Activated naive CD8-positive, alpha-beta T cell treated with anti-CD3 and anti-CD28 coated beads, Interleukin-2, amount 50 U/mL, for 24 hours (primary cell): Measurements from ENCODE around the gene AHDC1.
"Not testable (repeated sequence)": the region's sequence is repeated elsewhere in the genome, so short reads cannot be mapped to it uniquely, and the experiment has no call there.

Experiments
- ATAC-seq: fragments of 150-1000 bp; cut with Tn5 transposase; one replicate; pipeline ENCODE4 v1.10.0; 2021
- DNase-seq: peaks from one replicate; pipeline ENCODE4 v3.0.0; 2021
- H3K27ac Mint-ChIP-seq: one replicate; pipeline ENCODE4 v1.8.0; 2021; ENCODE audit warnings: mild to moderate bottlenecking, mixed read lengths
- H3K27me3 Mint-ChIP-seq: one replicate; pipeline ENCODE4 v1.8.0; 2021; ENCODE audit warnings: mixed read lengths
- H3K36me3 Mint-ChIP-seq: one replicate; pipeline ENCODE4 v1.8.0; 2021; ENCODE audit warnings: low read depth, mixed read lengths
- H3K4me1 Mint-ChIP-seq: one replicate; pipeline ENCODE4 v1.8.0; 2021; ENCODE audit warnings: mixed read lengths
- H3K4me3 Mint-ChIP-seq: one replicate; pipeline ENCODE4 v1.8.0; 2021; ENCODE audit warnings: mild to moderate bottlenecking, moderate library complexity, mixed read lengths
- H3K9me3 Mint-ChIP-seq: one replicate; pipeline ENCODE4 v1.8.0; 2021; ENCODE audit warnings: mixed read lengths

The AHDC1 gene

GRCh38 chr1:27503844-27504587, 99.9 kb downstream of the AHDC1 start:
- Mint-ChIP-seq H3K27ac (no peak overlapping the region), H3K4me3 (no peak overlapping the region), H3K9me3 (no peaks in the 10 kb centered on the region), H3K27me3 (no peaks in the 10 kb centered on the region), H3K36me3 (no peaks in the 10 kb centered on the region), H3K4me1 (peaks cover 5% of the 10 kb centered on the region)
- no peak for DNase-seq
- ATAC-seq = no peak

- H3K36me3 Mint-ChIP-seq = no peaks in the 10 kb centered on the region
- no peaks in the 10 kb centered on the region for H3K9me3 Mint-ChIP-seq
- H3K27ac Mint-ChIP-seq = no peak overlapping the region
- no peaks in the 10 kb centered on the region for H3K4me1 Mint-ChIP-seq
- no peaks in the 10 kb centered on the region for H3K27me3 Mint-ChIP-seq
- no peak for ATAC-seq
- no peak overlapping the region for H3K4me3 Mint-ChIP-seq
- no peak for DNase-seq
These were observed 100.9 kb downstream of the AHDC1 start for GRCh38 chr1:27503033-27503432.

- H3K4me3 Mint-ChIP-seq, DNase-seq, ATAC-seq, H3K9me3 Mint-ChIP-seq, H3K27me3 Mint-ChIP-seq, H3K36me3 Mint-ChIP-seq, H3K4me1 Mint-ChIP-seq: not testable (repeated sequence)
- peak overlapping the region; percentile 70 for H3K27ac Mint-ChIP-seq
These were observed 102.8 kb downstream of the AHDC1 start for GRCh38 chr1:27501159-27501558.

- DNase-seq = no peak
These were observed 104.8 kb downstream of the AHDC1 start for GRCh38 chr1:27499142-27499541.

GRCh38 chr1:27496604-27497155, 107.3 kb downstream of the AHDC1 start:
- no peak for ATAC-seq
- H3K9me3 Mint-ChIP-seq = no peaks in the 10 kb centered on the region

More at GRCh38 chr1:27499142-27499541, 104.8 kb downstream of the AHDC1 start:
- H3K4me1 Mint-ChIP-seq = no peaks in the 10 kb centered on the region
- no peak overlapping the region for H3K27ac Mint-ChIP-seq
- no peaks in the 10 kb centered on the region for H3K27me3 Mint-ChIP-seq
- no peaks in the 10 kb centered on the region for H3K36me3 Mint-ChIP-seq
- H3K9me3 Mint-ChIP-seq = no peaks in the 10 kb centered on the region
- ATAC-seq = no peak
- H3K4me3 Mint-ChIP-seq = no peak overlapping the region

GRCh38 chr1:27492796-27493195, 111.1 kb downstream of the AHDC1 start:
- ATAC-seq (no peak), DNase-seq (no peak)
- H3K4me1 Mint-ChIP-seq = peaks cover 36% of the 10 kb centered on the region
- no peaks in the 10 kb centered on the region for H3K27me3 Mint-ChIP-seq
- no peak overlapping the region for H3K27ac Mint-ChIP-seq
- H3K4me3 Mint-ChIP-seq = no peak overlapping the region
- H3K36me3 Mint-ChIP-seq = peaks cover 2% of the 10 kb centered on the region
- no peaks in the 10 kb centered on the region for H3K9me3 Mint-ChIP-seq

More at GRCh38 chr1:27496604-27497155, 107.3 kb downstream of the AHDC1 start:
- peaks cover 12% of the 10 kb centered on the region for H3K4me1 Mint-ChIP-seq
- H3K27ac Mint-ChIP-seq = no peak overlapping the region
- no peaks in the 10 kb centered on the region for H3K27me3 Mint-ChIP-seq
- no peak for DNase-seq
- H3K36me3 Mint-ChIP-seq = no peaks in the 10 kb centered on the region
- no peak overlapping the region for H3K4me3 Mint-ChIP-seq

- Mint-ChIP-seq H3K9me3 (no peaks in the 10 kb centered on the region), H3K4me1 (peaks cover 37% of the 10 kb centered on the region), H3K27me3 (no peaks in the 10 kb centered on the region), H3K27ac (peak overlapping the region; percentile 33), H3K4me3 (no peak overlapping the region), H3K36me3 (peaks cover 2% of the 10 kb centered on the region)
- DNase-seq (no peak), ATAC-seq (no peak)
These were observed 111.9 kb downstream of the AHDC1 start for GRCh38 chr1:27491748-27492700.

GRCh38 chr1:27489973-27490741, 113.8 kb downstream of the AHDC1 start, which contains the start of gene WASF2:
Gene WASF2, minus strand, starts transcription at chr1:27490167. Its CDS starts 61,277 bp downstream, at chr1:27428890.
- peak; percentile 96 for ATAC-seq
- no peaks in the 10 kb centered on the region for H3K9me3 Mint-ChIP-seq
- H3K4me1 Mint-ChIP-seq = peaks cover 40% of the 10 kb centered on the region
- peak within 1 kb of the TSS; percentile 98 for H3K4me3 Mint-ChIP-seq
- peaks cover 2% of the 10 kb centered on the region for H3K36me3 Mint-ChIP-seq
- DNase-seq = peak; percentile 96
- H3K27ac Mint-ChIP-seq = peak within 1 kb of the TSS; percentile 99
- H3K27me3 Mint-ChIP-seq = no peaks in the 10 kb centered on the region

- peaks cover 6% of the 10 kb centered on the region for H3K36me3 Mint-ChIP-seq
- no peaks in the 10 kb centered on the region for H3K27me3 Mint-ChIP-seq
- ATAC-seq = peak; percentile 25
- peak overlapping the region; percentile 99 for H3K27ac Mint-ChIP-seq
- peak overlapping the region; percentile 98 for H3K4me3 Mint-ChIP-seq
- DNase-seq = no peak
- H3K9me3 Mint-ChIP-seq = no peaks in the 10 kb centered on the region
- peaks cover 43% of the 10 kb centered on the region for H3K4me1 Mint-ChIP-seq
These were observed 114.4 kb downstream of the AHDC1 start for GRCh38 chr1:27489501-27489972.

GRCh38 chr1:27487966-27488884, 115.7 kb downstream of the AHDC1 start:
- no peaks in the 10 kb centered on the region for H3K9me3 Mint-ChIP-seq
- ATAC-seq (no peak), DNase-seq (no peak)
- H3K27me3 Mint-ChIP-seq = no peaks in the 10 kb centered on the region
- H3K4me1 Mint-ChIP-seq = peaks cover 52% of the 10 kb centered on the region
- H3K36me3 Mint-ChIP-seq = peaks cover 6% of the 10 kb centered on the region
- peak overlapping the region; percentile 98 for H3K4me3 Mint-ChIP-seq
- peak overlapping the region; percentile 97 for H3K27ac Mint-ChIP-seq

- no peak overlapping the region for H3K4me3 Mint-ChIP-seq
- H3K27ac Mint-ChIP-seq = no peak overlapping the region
- H3K4me1 Mint-ChIP-seq = peaks cover 59% of the 10 kb centered on the region
- DNase-seq (no peak), ATAC-seq (no peak)
- H3K36me3 Mint-ChIP-seq = peaks cover 6% of the 10 kb centered on the region
- no peaks in the 10 kb centered on the region for H3K27me3 Mint-ChIP-seq
- no peaks in the 10 kb centered on the region for H3K9me3 Mint-ChIP-seq
These were observed 118.6 kb downstream of the AHDC1 start for GRCh38 chr1:27485363-27485762.
